Tibial nerve (tissue), 4 donors: ENCODE data around the gene SNCA. TPM values are rescaled to one million over a fixed set of nuclear protein-coding genes. Genes with fewer than 3 reads are reported as not detected.

Source experiments
- DNase-seq, 2 donors: peaks; one replicate each; pipeline ENCODE4 v3.0.0-alpha.2; 2019; ENCODE audit warnings: low spot score in 2 of 2
- H3K27ac ChIP-seq, 4 donors: fragments of 200-600 bp; sonication (generic) in 3 of 4; one replicate each; pipeline ENCODE4 v1.5.1; 2017 to 2019; ENCODE audit warnings: mild to moderate bottlenecking in 1 of 4
- H3K27me3 ChIP-seq, 2 donors: fragments of 200-600 bp; sonication (generic) in 1 of 2; one replicate each; pipeline versions ENCODE4 v1.5.1 to v1.6.0; 2017 to 2019
- H3K36me3 ChIP-seq, 3 donors: fragments of 200-600 bp; sonication (generic); one replicate each; pipeline ENCODE4 v1.5.1; 2018 to 2019
- H3K4me1 ChIP-seq, 4 donors: fragments of 200-600 bp; sonication (generic) in 3 of 4; one replicate each; pipeline ENCODE4 v1.5.1; 2017 to 2019
- H3K4me3 ChIP-seq, 4 donors: fragments of 200-600 bp; sonication (generic) in 3 of 4; one replicate each; pipeline ENCODE4 v1.5.1; 2017 to 2019; ENCODE audit warnings: mild to moderate bottlenecking in 1 of 4, moderate library complexity in 1 of 4
- H3K9me3 ChIP-seq, 4 donors: fragments of 200-600 bp; sonication (generic) in 3 of 4; one replicate each; pipeline ENCODE4 v1.5.1; 2017 to 2019
- EP300 ChIP-seq, 2 donors: sonication (generic); formaldehyde crosslinking; IDR thresholded peaks; one replicate each; pipeline ENCODE4 v1.6.1; 2017; ENCODE audit warnings: antibody characterized with exemption in 2 of 2, mild to moderate bottlenecking in 1 of 2
- POLR2A ChIP-seq, 2 donors: fragments of 450-650 bp; IDR thresholded peaks; one replicate each; pipeline ENCODE4 v1.6.1; 2017; ENCODE audit warnings: antibody characterized with exemption in 2 of 2, mild to moderate bottlenecking in 2 of 2, moderate library complexity in 2 of 2
- WGBS, 2 donors: methylation state at CpG; one replicate each; pipeline ENCODE4 v1.1.5; 2018; 5-methylcytosine and 5-hydroxymethylcytosine counted together
- total RNA-seq, 4 donors: library from RNA; depleted of rRNA; stranded (reverse); fragments of >200 nt; gene quantifications; one replicate each; pipeline ENCODE4 v1.1.0, GENCODE V29; 2016
- TF ChIP-seq, protein P1 (sequence below), 5 experiments: fragments of 200-600 bp in 3 of 5; fragments of 450-650 bp in 2 of 5; sonication (generic) in 3 of 5; IDR thresholded peaks; one replicate each; pipeline ENCODE4 v1.5.1; 2016 to 2019; ENCODE audit warnings: antibody characterized with exemption in 5 of 5, mild to moderate bottlenecking in 3 of 5, moderate library complexity in 2 of 5

Gene SNCA
- total RNA-seq, 4 donors from 2014 or later = 46.5 to 150 (median 79.0) TPM

DNA sequence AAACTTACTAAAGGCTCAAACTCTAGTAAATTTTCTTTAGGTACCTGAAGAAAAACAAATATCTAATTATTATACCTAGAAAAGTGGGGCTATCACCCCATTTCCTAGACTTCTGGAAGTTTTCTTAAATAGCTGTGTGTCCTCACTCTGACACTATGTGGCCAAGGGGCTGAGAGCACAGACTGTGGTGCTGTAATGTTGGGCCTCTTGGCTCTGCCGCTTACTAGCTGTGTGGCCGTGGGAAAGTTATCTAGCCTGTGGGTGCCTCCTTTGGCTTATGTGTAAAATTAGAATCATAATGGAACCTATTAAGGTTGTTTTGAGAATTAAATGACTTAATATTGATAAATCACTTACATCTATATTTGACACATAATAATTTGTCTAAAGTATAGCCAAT, 114.4 kb downstream of the SNCA start:
- TF ChIP-seq, protein P1, sequence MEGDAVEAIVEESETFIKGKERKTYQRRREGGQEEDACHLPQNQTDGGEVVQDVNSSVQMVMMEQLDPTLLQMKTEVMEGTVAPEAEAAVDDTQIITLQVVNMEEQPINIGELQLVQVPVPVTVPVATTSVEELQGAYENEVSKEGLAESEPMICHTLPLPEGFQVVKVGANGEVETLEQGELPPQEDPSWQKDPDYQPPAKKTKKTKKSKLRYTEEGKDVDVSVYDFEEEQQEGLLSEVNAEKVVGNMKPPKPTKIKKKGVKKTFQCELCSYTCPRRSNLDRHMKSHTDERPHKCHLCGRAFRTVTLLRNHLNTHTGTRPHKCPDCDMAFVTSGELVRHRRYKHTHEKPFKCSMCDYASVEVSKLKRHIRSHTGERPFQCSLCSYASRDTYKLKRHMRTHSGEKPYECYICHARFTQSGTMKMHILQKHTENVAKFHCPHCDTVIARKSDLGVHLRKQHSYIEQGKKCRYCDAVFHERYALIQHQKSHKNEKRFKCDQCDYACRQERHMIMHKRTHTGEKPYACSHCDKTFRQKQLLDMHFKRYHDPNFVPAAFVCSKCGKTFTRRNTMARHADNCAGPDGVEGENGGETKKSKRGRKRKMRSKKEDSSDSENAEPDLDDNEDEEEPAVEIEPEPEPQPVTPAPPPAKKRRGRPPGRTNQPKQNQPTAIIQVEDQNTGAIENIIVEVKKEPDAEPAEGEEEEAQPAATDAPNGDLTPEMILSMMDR (IDR thresholded peaks at IDR 0.05) = no peak
- TF ChIP-seq POLR2A (IDR thresholded peaks at IDR 0.05) = no peak
- TF ChIP-seq EP300 (IDR thresholded peaks at IDR 0.05) = no peak
- no peak for DNase-seq
- H3K36me3 ChIP-seq = peaks cover 0 to 14% (median 0%) of the 10 kb centered on the region in 3 donors
- no peaks in the 10 kb centered on the region for H3K4me1 ChIP-seq
- no peaks in the 10 kb centered on the region for H3K9me3 ChIP-seq
- H3K27me3 ChIP-seq = no peaks in the 10 kb centered on the region
- H3K4me3 ChIP-seq = no peak overlapping the region
- H3K27ac ChIP-seq = no peak overlapping the region
- 84% methylated on average over 2 of the region's 2 CpGs for WGBS, 2 donors

DNA sequence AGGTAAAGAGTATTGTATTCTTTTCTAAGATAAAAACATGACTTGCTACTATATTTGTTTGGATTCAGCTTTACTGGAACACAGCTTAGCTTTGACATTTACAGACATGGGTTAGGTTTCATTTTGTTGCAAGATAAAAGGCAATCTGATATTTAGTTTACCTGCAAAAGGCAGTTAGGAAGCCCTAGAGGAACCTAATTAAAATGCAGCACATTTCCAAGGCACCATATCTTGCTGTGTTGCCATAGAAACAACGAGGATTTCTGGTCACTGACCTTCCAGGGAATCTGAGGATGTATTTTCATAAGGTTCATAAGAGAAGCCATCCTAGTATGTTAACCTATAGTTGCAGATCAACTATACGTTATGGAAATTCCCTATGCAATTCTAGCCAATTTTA, 116.0 kb downstream of the SNCA start:
- Histone ChIP-seq H3K36me3 (peaks cover 0 to 10% (median 0%) of the 10 kb centered on the region in 3 donors), H3K4me1 (no peaks in the 10 kb centered on the region), H3K9me3 (no peaks in the 10 kb centered on the region), H3K4me3 (no peak overlapping the region), H3K27me3 (no peaks in the 10 kb centered on the region), H3K27ac (no peak overlapping the region)
- whole genome bisulfite sequencing, 2 donors = 68 to 77% methylated on average over 2 of the region's 2 CpGs
- DNase-seq = no peak
- TF ChIP-seq EP300 (IDR thresholded peaks at IDR 0.05) = no peak
- TF ChIP-seq, protein P1 (IDR thresholded peaks at IDR 0.05) = no peak
- TF ChIP-seq POLR2A (IDR thresholded peaks at IDR 0.05) = no peak

DNA sequence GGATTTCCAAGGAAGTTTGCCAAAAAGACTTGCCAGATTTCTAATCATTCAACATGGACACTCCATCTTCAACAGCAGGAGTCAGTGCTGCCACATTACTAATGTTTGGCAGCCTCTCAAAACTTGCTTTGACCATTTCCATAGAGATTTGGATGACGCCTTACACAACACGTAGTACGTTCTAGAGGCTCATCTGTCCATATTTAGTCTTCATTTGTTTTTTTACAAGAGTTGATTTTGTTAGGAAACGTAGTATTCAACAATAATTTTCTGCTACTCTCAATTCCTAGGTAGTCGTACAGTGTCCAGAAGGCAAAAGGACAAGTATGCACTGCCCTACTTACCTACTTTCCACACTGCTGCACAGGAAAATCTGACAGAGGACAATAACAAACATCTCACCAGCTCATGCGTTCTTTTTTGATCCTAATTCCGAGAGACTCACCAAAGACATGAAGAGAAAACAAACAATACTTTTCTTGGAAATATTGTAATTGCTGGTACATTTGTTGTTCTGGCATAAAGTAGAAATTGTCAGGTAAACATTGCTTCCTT, 117.3 kb downstream of the SNCA start:
- 84 to 91% methylated on average over 7 of the region's 7 CpGs for WGBS, 2 donors
- Histone ChIP-seq H3K4me3 (no peak overlapping the region), H3K27me3 (no peaks in the 10 kb centered on the region), H3K36me3 (peaks cover 0 to 7% (median 0%) of the 10 kb centered on the region in 3 donors), H3K4me1 (no peaks in the 10 kb centered on the region), H3K9me3 (no peaks in the 10 kb centered on the region), H3K27ac (no peak overlapping the region)
- no peak for DNase-seq
- TF ChIP-seq POLR2A (IDR thresholded peaks at IDR 0.05) (no peak), EP300 (IDR thresholded peaks at IDR 0.05) (no peak)

DNA sequence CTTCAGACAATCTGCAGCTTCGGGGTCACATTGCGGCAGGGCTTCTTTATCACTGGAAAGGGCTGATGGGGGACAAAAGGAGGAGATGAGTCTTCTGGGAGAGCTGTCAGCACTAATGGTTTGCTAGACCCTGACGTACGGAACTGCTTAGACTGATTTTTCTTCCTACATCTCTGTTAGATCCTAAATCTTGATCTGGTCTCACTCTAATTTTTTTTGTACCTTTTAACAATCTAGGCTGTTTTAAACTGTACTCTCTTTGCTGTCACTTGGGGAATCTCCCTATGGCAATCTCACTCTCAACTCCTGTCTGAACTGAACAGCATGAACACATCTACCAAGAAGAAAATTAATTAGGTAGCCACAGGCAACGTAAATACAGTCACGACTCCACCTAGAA, 120.1 kb downstream of the SNCA start:
- H3K4me1 ChIP-seq = peaks cover 0 to 6% (median 0%) of the 10 kb centered on the region in 4 donors
- no peak for TF ChIP-seq EP300 (IDR thresholded peaks at IDR 0.05)
- TF ChIP-seq, protein P1 (IDR thresholded peaks at IDR 0.05) = no peak
- no peaks in the 10 kb centered on the region for H3K27me3 ChIP-seq
- DNase-seq = no peak
- WGBS, 2 donors = 79 to 87% methylated on average over 6 of the region's 6 CpGs
- no peak overlapping the region for H3K4me3 ChIP-seq
- no peaks in the 10 kb centered on the region for H3K9me3 ChIP-seq
- H3K36me3 ChIP-seq = peaks cover 0 to 7% (median 0%) of the 10 kb centered on the region in 3 donors
- no peak overlapping the region for H3K27ac ChIP-seq

DNA sequence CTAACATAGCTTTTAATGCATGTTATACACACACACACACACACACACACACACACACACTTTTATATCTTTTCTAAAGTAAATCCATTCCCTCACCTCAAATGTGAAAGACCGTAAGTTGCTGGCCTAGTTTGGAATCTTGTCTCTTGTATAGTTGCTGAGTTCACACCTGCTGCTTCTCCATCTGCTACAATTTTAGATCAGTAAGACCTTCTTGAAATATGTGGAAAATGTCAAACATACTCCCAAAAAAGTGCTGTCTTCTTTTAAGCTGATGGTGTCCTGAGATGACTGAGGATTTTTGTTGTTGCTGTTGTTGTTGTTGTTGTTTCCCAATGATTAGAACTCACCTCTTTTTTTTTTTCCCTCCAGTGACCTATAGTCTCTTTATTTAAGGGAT, 121.3 kb downstream of the SNCA start:
- H3K4me3 ChIP-seq = no peak overlapping the region
- H3K36me3 ChIP-seq = peaks cover 0 to 7% (median 0%) of the 10 kb centered on the region in 3 donors
- TF ChIP-seq, protein P1 (IDR thresholded peaks at IDR 0.05) = no peak
- TF ChIP-seq EP300 (IDR thresholded peaks at IDR 0.05) (no peak), POLR2A (IDR thresholded peaks at IDR 0.05) (no peak)
- 98 to 100% methylated on average over 1 of the region's 1 CpG for WGBS, 2 donors
- no peaks in the 10 kb centered on the region for H3K27me3 ChIP-seq
- H3K9me3 ChIP-seq = no peaks in the 10 kb centered on the region
- no peak for DNase-seq
- no peak overlapping the region for H3K27ac ChIP-seq
- peaks cover 0 to 6% (median 0%) of the 10 kb centered on the region in 4 donors for H3K4me1 ChIP-seq
